CD4-positive, CD25-positive, alpha-beta regulatory T cell (primary cell): ENCODE measurements around the gene EVA1C. TPM values are rescaled to one million over a fixed set of nuclear protein-coding genes. Genes with fewer than 3 reads are reported as not detected.
A peak's percentile ranks its signal among the peaks of the same experiment; 100 is the strongest.
"Not testable (repeated sequence)": the region's sequence is repeated elsewhere in the genome, so short reads cannot be mapped to it uniquely, and the experiment has no call there.

Experiments used
- ATAC-seq, 2 donors: fragments of 150-1000 bp; cut with Tn5 transposase; one replicate each; pipeline ENCODE4 v1.10.0; 2021; ENCODE audit warnings: low read depth in 2 of 2, moderate number of reproducible peaks in 2 of 2, moderate library complexity in 1 of 2
- DNase-seq, 3 donors: peaks; one replicate each; pipeline versions ENCODE4 v3.0.0 to v3.0.0-alpha.2; 2012 to 2022; ENCODE audit warnings: mixed read lengths in 1 of 3
- H3K27ac ChIP-seq: one replicate; pipeline ENCODE4 v1.7.0; 2013; ENCODE audit warnings: mild to moderate bottlenecking, low read length; ENCODE audit not compliant: insufficient read depth, poor library complexity, severe bottlenecking
- H3K27me3 ChIP-seq: one replicate; pipeline ENCODE4 v1.7.0; 2013; ENCODE audit warnings: low read length; ENCODE audit not compliant: control insufficient read depth, insufficient read depth
- H3K36me3 ChIP-seq: one replicate; pipeline ENCODE4 v1.7.0; 2013; ENCODE audit warnings: mild to moderate bottlenecking, low read length, moderate library complexity; ENCODE audit not compliant: control insufficient read depth, insufficient read depth
- H3K4me1 ChIP-seq: 2 replicates; pipeline ENCODE4 v1.7.0; 2013; ENCODE audit warnings: mild to moderate bottlenecking, low read length; ENCODE audit not compliant: insufficient read depth, control insufficient read depth, poor library complexity, severe bottlenecking
- H3K4me3 ChIP-seq: one replicate; pipeline ENCODE4 v1.7.0; 2013; ENCODE audit warnings: low read depth, mild to moderate bottlenecking, low read length, moderate library complexity
- H3K9me3 ChIP-seq, 2 experiments: 1 replicate in 1 of 2; 2 replicates in 1 of 2; pipeline ENCODE4 v1.7.0; 2013; ENCODE audit warnings: low read length in 2 of 2, mild to moderate bottlenecking in 1 of 2, moderate library complexity in 1 of 2; ENCODE audit not compliant: control insufficient read depth in 2 of 2
- H3K27ac Mint-ChIP-seq, 3 donors: one replicate each; pipeline ENCODE4 v1.8.0; 2020 to 2022; ENCODE audit warnings: mild to moderate bottlenecking in 3 of 3, mixed read lengths in 3 of 3, moderate library complexity in 2 of 3
- H3K27me3 Mint-ChIP-seq: one replicate; pipeline ENCODE4 v1.8.0; 2022; ENCODE audit warnings: mild to moderate bottlenecking, mixed read lengths
- H3K36me3 Mint-ChIP-seq: one replicate; pipeline ENCODE4 v1.8.0; 2020; ENCODE audit warnings: mixed read lengths
- H3K4me1 Mint-ChIP-seq, 4 donors: one replicate each; pipeline ENCODE4 v1.8.0; 2020 to 2022; ENCODE audit warnings: mixed read lengths in 4 of 4, mild to moderate bottlenecking in 1 of 4
- H3K4me3 Mint-ChIP-seq, 4 donors: one replicate each; pipeline ENCODE4 v1.8.0; 2020 to 2022; ENCODE audit warnings: mild to moderate bottlenecking in 4 of 4, mixed read lengths in 4 of 4, moderate library complexity in 3 of 4
- H3K9me3 Mint-ChIP-seq, 7 donors: one replicate each; pipeline ENCODE4 v1.8.0; 2020 to 2022; ENCODE audit warnings: mixed read lengths in 7 of 7, mild to moderate bottlenecking in 3 of 7, moderate library complexity in 2 of 7
- polyA plus RNA-seq, 4 donors: library from polyadenylated mRNA; unstranded; fragments of 300-500 nt; fragmentation: Illumina TruSeq; gene quantifications; one replicate each; pipeline ENCODE4 v1.2.3, GENCODE V29; 2021
- total RNA-seq: library from RNA; stranded (reverse); gene quantifications from one replicate; pipeline ENCODE4 v1.2.3, GENCODE V29; 2022

The EVA1C gene
- total and polyA plus RNA-seq, 5 donors from 2014 or later = 6.0 to 10.8 (median 8.3) TPM

DNA sequence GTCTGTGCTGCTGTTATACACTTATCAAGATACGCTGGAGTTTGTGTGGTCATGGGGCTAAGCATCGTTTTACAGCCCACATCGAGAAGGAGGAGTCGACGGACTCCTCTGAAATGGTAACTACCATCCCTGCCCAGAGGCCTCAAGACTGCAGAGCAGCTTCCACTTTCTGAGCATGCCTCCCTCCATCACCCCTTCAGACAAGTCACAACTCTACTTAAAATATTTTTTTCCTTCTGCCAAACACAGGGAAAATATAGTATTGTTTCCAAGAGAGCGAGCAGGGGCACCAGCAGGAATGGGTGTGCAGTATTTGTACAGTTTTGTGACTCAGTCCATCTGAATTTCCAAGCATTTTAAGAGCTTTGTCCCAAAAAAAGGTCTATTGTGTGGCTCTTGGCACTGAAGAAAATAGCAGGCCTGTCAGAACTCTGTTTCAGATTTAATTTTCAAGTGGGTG, 14.1 kb downstream of the EVA1C start:
- H3K27ac Mint-ChIP-seq = no peak overlapping the region
- no peaks in the 10 kb centered on the region for H3K27me3 Mint-ChIP-seq
- peaks cover 0 to 7% (median 1%) of the 10 kb centered on the region in 4 donors for H3K4me1 Mint-ChIP-seq
- peaks cover 15% of the 10 kb centered on the region for H3K36me3 Mint-ChIP-seq
- H3K9me3 Mint-ChIP-seq = peaks cover 0 to 5% (median 0%) of the 10 kb centered on the region in 7 donors
- H3K4me3 Mint-ChIP-seq = no peak overlapping the region
- no peak overlapping the region for H3K4me3 ChIP-seq
- H3K4me1 ChIP-seq = no peaks in the 10 kb centered on the region
- no peak overlapping the region for H3K27ac ChIP-seq
- H3K36me3 ChIP-seq = no peaks in the 10 kb centered on the region
- no peak for ATAC-seq
- no peaks in the 10 kb centered on the region for H3K27me3 ChIP-seq
- H3K9me3 ChIP-seq = no peaks in the 10 kb centered on the region
- DNase-seq = no peak

GRCh38 chr21:32427958-32428623, 15.6 kb downstream of the EVA1C start:
- Histone ChIP-seq H3K4me3 (no peak overlapping the region), H3K27me3 (no peaks in the 10 kb centered on the region), H3K4me1 (no peaks in the 10 kb centered on the region), H3K9me3 (no peaks in the 10 kb centered on the region), H3K27ac (no peak overlapping the region), H3K36me3 (no peaks in the 10 kb centered on the region)
- DNase-seq (no peak), ATAC-seq (no peak)
- Mint-ChIP-seq H3K4me1 (peaks cover 0 to 7% (median 2%) of the 10 kb centered on the region in 4 donors), H3K36me3 (peaks cover 13% of the 10 kb centered on the region), H3K27me3 (no peaks in the 10 kb centered on the region), H3K4me3 (no peak overlapping the region), H3K9me3 (peaks cover 0 to 3% (median 0%) of the 10 kb centered on the region in 7 donors), H3K27ac (peak overlapping the region in 1 of 3 donors; percentile 0)

- DNase-seq, ATAC-seq, H3K27me3 Mint-ChIP-seq, H3K9me3 ChIP-seq, H3K36me3 ChIP-seq, H3K4me3 Mint-ChIP-seq, H3K4me3 ChIP-seq, H3K27me3 ChIP-seq, H3K4me1 ChIP-seq, H3K9me3 Mint-ChIP-seq, H3K4me1 Mint-ChIP-seq, H3K27ac ChIP-seq: not testable (repeated sequence)
- Mint-ChIP-seq H3K36me3 (peaks cover 14% of the 10 kb centered on the region), H3K27ac (peak overlapping the region in 1 of 3 donors; percentile 79)
These were observed 20.6 kb downstream of the EVA1C start for GRCh38 chr21:32432982-32433660.

DNA sequence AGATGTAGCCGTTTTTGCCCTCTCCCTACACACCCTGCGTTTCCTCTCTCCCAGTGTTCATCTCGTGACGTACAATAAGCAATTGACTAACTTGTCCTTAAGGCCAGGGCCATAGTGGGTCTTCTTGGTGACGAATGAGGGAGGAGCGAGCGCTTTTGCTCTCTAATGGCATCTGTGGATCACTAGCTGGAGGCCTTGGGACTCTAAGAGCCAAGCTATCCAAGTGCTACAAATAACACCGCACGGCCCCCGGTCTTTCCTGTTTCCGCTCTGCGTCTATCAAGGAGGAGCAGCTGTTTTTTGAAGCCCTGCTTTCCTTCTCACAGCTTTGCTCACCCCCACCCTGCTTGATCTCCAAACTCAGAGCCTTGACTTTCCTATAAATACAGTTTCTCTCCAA, 25.2 kb downstream of the EVA1C start:
- H3K4me3 Mint-ChIP-seq = no peak overlapping the region
- ATAC-seq = no peak
- peak overlapping the region in 1 of 3 donors; percentile 26 for H3K27ac Mint-ChIP-seq

DNA sequence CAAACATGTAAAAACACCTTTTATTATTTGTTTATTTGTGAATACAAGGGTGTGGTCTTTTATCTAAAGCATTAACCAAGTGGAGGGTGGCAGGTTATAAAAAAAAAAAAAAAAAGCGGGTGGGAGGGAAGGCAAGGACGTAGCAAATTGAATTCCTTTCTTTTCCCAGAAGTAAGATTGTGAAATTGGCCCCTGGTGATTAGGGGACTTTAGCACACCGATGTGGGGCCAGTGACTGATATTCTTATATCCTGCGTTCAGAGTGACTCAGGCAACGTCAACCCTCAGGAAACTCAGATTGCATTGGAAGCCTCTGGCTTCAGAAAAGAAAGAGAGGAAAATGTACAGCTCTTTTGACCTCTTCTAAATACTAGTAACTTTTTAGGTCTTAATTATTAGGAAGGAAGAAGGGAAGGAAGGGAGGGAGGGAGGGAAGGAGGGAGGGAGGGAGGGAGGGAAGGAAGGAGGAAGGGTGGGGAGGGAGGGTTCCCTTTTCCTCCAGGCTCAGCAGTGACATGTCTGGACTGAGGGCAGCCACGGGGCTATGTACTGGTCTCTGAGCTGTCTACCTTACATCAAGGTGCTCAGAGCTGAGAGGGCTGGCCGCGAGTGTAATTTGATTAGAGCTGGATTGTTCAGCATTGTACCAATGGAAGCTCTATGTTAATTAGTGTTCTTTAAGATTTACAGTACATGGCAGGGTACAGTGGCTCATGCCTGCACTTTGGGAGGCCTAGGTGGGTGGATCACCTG, 30.2 kb downstream of the EVA1C start:
- Mint-ChIP-seq H3K9me3 (peaks cover 0 to 12% (median 4%) of the 10 kb centered on the region in 7 donors), H3K4me1 (peaks cover 0 to 5% (median 0%) of the 10 kb centered on the region in 4 donors), H3K27ac (no peak overlapping the region), H3K4me3 (no peak overlapping the region), H3K27me3 (no peaks in the 10 kb centered on the region), H3K36me3 (peaks cover 12% of the 10 kb centered on the region)
- Histone ChIP-seq H3K9me3 (no peaks in the 10 kb centered on the region), H3K36me3 (no peaks in the 10 kb centered on the region), H3K4me1 (no peaks in the 10 kb centered on the region), H3K27ac (no peak overlapping the region), H3K4me3 (no peak overlapping the region), H3K27me3 (no peaks in the 10 kb centered on the region)
- ATAC-seq (no peak), DNase-seq (no peak)

More for the DNA sequence above, 25.2 kb downstream of the EVA1C start:
- Histone ChIP-seq H3K4me1 (no peaks in the 10 kb centered on the region), H3K27me3 (no peaks in the 10 kb centered on the region), H3K9me3 (no peaks in the 10 kb centered on the region), H3K27ac (no peak overlapping the region), H3K4me3 (no peak overlapping the region), H3K36me3 (no peaks in the 10 kb centered on the region)
- H3K4me1 Mint-ChIP-seq = peaks cover 4 to 8% (median 6%) of the 10 kb centered on the region in 4 donors
- DNase-seq = no peak
- peaks cover 11% of the 10 kb centered on the region for H3K36me3 Mint-ChIP-seq
- peaks cover 0 to 4% (median 0%) of the 10 kb centered on the region in 7 donors for H3K9me3 Mint-ChIP-seq
- no peaks in the 10 kb centered on the region for H3K27me3 Mint-ChIP-seq

DNA sequence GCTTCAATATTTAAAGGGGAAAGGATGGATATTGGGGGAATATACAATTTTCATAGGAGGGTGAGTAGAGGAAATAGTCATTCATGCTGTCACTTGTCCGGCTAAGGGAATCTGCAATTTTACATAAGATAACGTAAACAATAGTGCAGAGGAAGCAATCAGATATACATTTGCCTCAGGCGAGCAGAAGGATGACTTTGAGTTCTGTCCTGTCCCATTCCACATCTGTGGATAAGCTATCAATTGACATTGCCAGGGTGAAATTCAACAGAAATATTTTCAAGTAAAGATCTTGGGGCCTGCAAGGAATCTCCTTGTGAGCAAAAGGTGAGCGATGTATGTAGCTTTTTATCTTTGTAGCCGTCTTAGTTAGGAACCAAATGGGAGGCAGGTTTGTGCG, 32.6 kb downstream of the EVA1C start:
- no peaks in the 10 kb centered on the region for H3K36me3 ChIP-seq
- H3K4me3 Mint-ChIP-seq = no peak overlapping the region
- peaks cover 0 to 12% (median 4%) of the 10 kb centered on the region in 7 donors for H3K9me3 Mint-ChIP-seq
- H3K4me1 Mint-ChIP-seq = peaks cover 0 to 8% (median 1%) of the 10 kb centered on the region in 4 donors
- H3K27me3 ChIP-seq = no peaks in the 10 kb centered on the region
- H3K27me3 Mint-ChIP-seq = no peaks in the 10 kb centered on the region
- H3K4me1 ChIP-seq = no peaks in the 10 kb centered on the region
- H3K27ac ChIP-seq = no peak overlapping the region
- peaks cover 12% of the 10 kb centered on the region for H3K36me3 Mint-ChIP-seq
- no peak overlapping the region for H3K4me3 ChIP-seq
- ATAC-seq (no peak), DNase-seq (no peak)
- no peak overlapping the region for H3K27ac Mint-ChIP-seq
- H3K9me3 ChIP-seq = no peaks in the 10 kb centered on the region

GRCh38 chr21:32446440-32446839, 33.9 kb downstream of the EVA1C start:
- not testable (repeated sequence) for H3K27ac ChIP-seq, H3K36me3 ChIP-seq, H3K27ac Mint-ChIP-seq, H3K4me3 ChIP-seq, H3K4me1 ChIP-seq, DNase-seq, H3K27me3 ChIP-seq, H3K4me1 Mint-ChIP-seq, H3K4me3 Mint-ChIP-seq, H3K36me3 Mint-ChIP-seq, H3K27me3 Mint-ChIP-seq, ATAC-seq, H3K9me3 ChIP-seq
- H3K9me3 Mint-ChIP-seq = peaks cover 0 to 12% (median 4%) of the 10 kb centered on the region in 7 donors
